A549 (cell line): ENCODE measurements around the gene PDE8A. TPM values are rescaled to one million over a fixed set of nuclear protein-coding genes. Genes with fewer than 3 reads are reported as not detected.
A peak's percentile ranks its signal among the peaks of the same experiment; 100 is the strongest.

Source experiments
- ATAC-seq, 2 experiments: fragments of 200-7000 bp in 1 of 2; fragments of >200 bp in 1 of 2; cut with Nextera tagmentation in 1 of 2; cut with Tn5 transposase in 1 of 2; 3 replicates each; pipeline versions ENCODE4 v1.8.0 to v1.9.1; 2018 to 2020; ENCODE audit warnings: mild to moderate bottlenecking in 1 of 2, moderate library complexity in 1 of 2
- CTCF ChIA-PET: fragments of 300-600 bp; sonication (Branson Sonifier 250); formaldehyde crosslinking; extraction: SDS; loops from one replicate; lab custom pipeline; 2021; ENCODE audit warnings: antibody characterized with exemption, inconsistent platforms; lab: Yijun Ruan, JAX
- POLR2A ChIA-PET: fragments of 350-600 bp; formaldehyde crosslinking; extraction: SDS; loops from one replicate; lab custom pipeline; 2021; ENCODE audit warnings: antibody characterized with exemption, inconsistent platforms; lab: Yijun Ruan, JAX
- DNase-seq, 2 experiments: peaks; one replicate each; pipeline versions ENCODE4 v3.0.0 to v3.0.0-alpha.2; 2011 to 2016; ENCODE audit warnings: low read depth in 1 of 2, low spot score in 1 of 2
- FAIRE-seq: peaks from 2 replicates; lab custom pipeline; 2011; peaks lifted over from hg19 to GRCh38; lab: Jason Lieb, UNC
- H3K27ac ChIP-seq, 2 experiments: fragments of >200 bp; sonication (Bioruptor Twin); formaldehyde crosslinking; 3 replicates each; pipeline ENCODE4 v1.5.1; 2016 to 2017
- H3K4me1 ChIP-seq: fragments of >200 bp; sonication (Bioruptor Twin); formaldehyde crosslinking; 3 replicates; pipeline ENCODE4 v1.6.1; 2016
- H3K4me2 ChIP-seq: fragments of >200 bp; sonication (Bioruptor Twin); formaldehyde crosslinking; 3 replicates; pipeline ENCODE4 v1.6.1; 2016
- H3K4me3 ChIP-seq: fragments of >200 bp; sonication (Bioruptor Twin); formaldehyde crosslinking; 3 replicates; pipeline ENCODE4 v1.5.1; 2016
- H3K9me3 ChIP-seq: fragments of >200 bp; sonication (Bioruptor Twin); formaldehyde crosslinking; 3 replicates; pipeline ENCODE4 v1.6.1; 2016
- ATOH8 ChIP-seq: fragments of 250-450 bp; sonication (Bioruptor Pico); IDR thresholded peaks from 2 replicates; pipeline ENCODE4 v1.5.0; 2020; ENCODE audit warnings: low read depth, mild to moderate bottlenecking, moderate library complexity
- CHD2 ChIP-seq: fragments of 150-350 bp; IDR thresholded peaks from 2 replicates; pipeline ENCODE4 v1.6.1; 2014; ENCODE audit warnings: low read length; ENCODE audit not compliant: partially characterized antibody
- CTCF ChIP-seq: fragments of >200 bp; sonication (Bioruptor Twin); formaldehyde crosslinking; IDR thresholded peaks from 3 replicates; pipeline ENCODE4 v1.5.1; 2016
- E2F6 ChIP-seq: IDR thresholded peaks from 2 replicates; pipeline ENCODE4 v1.6.1; 2012; ENCODE audit warnings: low read depth, borderline replicate concordance
- EHF ChIP-seq: fragments of 250-450 bp; sonication (Bioruptor Pico); IDR thresholded peaks from 2 replicates; pipeline ENCODE4 v1.5.0; 2020; ENCODE audit warnings: mild to moderate bottlenecking
- EHMT2 ChIP-seq: fragments of 200-600 bp; sonication (generic); IDR thresholded peaks from 2 replicates; pipeline ENCODE4 v1.6.1; 2016; ENCODE audit warnings: antibody characterized with exemption, low read depth, mild to moderate bottlenecking, moderate library complexity
- FOSL2 ChIP-seq, 2 experiments: fragments of 450-650 bp in 1 of 2; fragments of >200 bp in 1 of 2; sonication (Bioruptor Twin) in 1 of 2; formaldehyde crosslinking; IDR thresholded peaks; 2 replicates each; pipeline versions ENCODE4 v1.5.0 to v1.6.1; 2016 to 2020; ENCODE audit warnings: mild to moderate bottlenecking in 1 of 2, moderate library complexity in 1 of 2
- HDAC2 ChIP-seq: fragments of 200-600 bp; sonication (generic); IDR thresholded peaks from 2 replicates; pipeline ENCODE4 v1.6.1; 2016
- HEYL ChIP-seq: fragments of 250-450 bp; sonication (Bioruptor Pico); IDR thresholded peaks from 2 replicates; pipeline ENCODE4 v1.8.0; 2021; ENCODE audit warnings: mild to moderate bottlenecking, moderate library complexity
- HOXB5 ChIP-seq: fragments of 250-450 bp; sonication (Bioruptor Pico); IDR thresholded peaks from 2 replicates; pipeline ENCODE4 v1.5.0; 2020; ENCODE audit warnings: mild to moderate bottlenecking, moderate library complexity
- JUN ChIP-seq, 2 experiments: fragments of >200 bp; sonication (Bioruptor Twin); formaldehyde crosslinking; IDR thresholded peaks; 2 replicates in 1 of 2; 3 replicates in 1 of 2; pipeline ENCODE4 v1.6.1; 2016 to 2017
- KDM5A ChIP-seq: fragments of 200-600 bp; sonication (generic); IDR thresholded peaks from 2 replicates; pipeline ENCODE4 v1.6.1; 2016; ENCODE audit warnings: antibody characterized with exemption, mild to moderate bottlenecking
- POLR2A ChIP-seq: IDR thresholded peaks from 2 replicates; pipeline ENCODE4 v1.6.1; 2012; ENCODE audit warnings: mild to moderate bottlenecking, low read length
- RNF2 ChIP-seq: fragments of 200-600 bp; sonication (generic); IDR thresholded peaks from 2 replicates; pipeline ENCODE4 v1.6.1; 2016; ENCODE audit warnings: low read depth, mild to moderate bottlenecking, antibody characterized with exemption, moderate library complexity, borderline replicate concordance
- SMC3 ChIP-seq: fragments of >200 bp; sonication (Bioruptor Twin); formaldehyde crosslinking; IDR thresholded peaks from 3 replicates; pipeline ENCODE4 v1.6.1; 2018; ENCODE audit warnings: inconsistent platforms
- SREBF2 ChIP-seq: fragments of 450-650 bp; IDR thresholded peaks from 2 replicates; pipeline ENCODE4 v1.6.1; 2014; ENCODE audit warnings: mild to moderate bottlenecking, moderate library complexity
- TFCP2L1 ChIP-seq: fragments of 250-450 bp; sonication (Bioruptor Pico); IDR thresholded peaks from 2 replicates; pipeline ENCODE4 v1.5.0; 2021; ENCODE audit warnings: mild to moderate bottlenecking
- TP53 ChIP-seq: fragments of 250-450 bp; sonication (Bioruptor Pico); IDR thresholded peaks from 2 replicates; pipeline ENCODE4 v1.5.0; 2021; ENCODE audit warnings: mild to moderate bottlenecking, moderate library complexity
- USF2 ChIP-seq: fragments of 450-650 bp; IDR thresholded peaks from 2 replicates; pipeline ENCODE4 v1.6.1; 2014; ENCODE audit warnings: antibody characterized with exemption
- ZFP36 ChIP-seq: fragments of 450-650 bp; IDR thresholded peaks from 2 replicates; pipeline ENCODE4 v1.6.1; 2014; ENCODE audit warnings: borderline replicate concordance; ENCODE audit not compliant: partially characterized antibody
- ZSCAN20 ChIP-seq: fragments of 250-450 bp; sonication (Bioruptor Pico); IDR thresholded peaks from 2 replicates; pipeline ENCODE4 v1.8.0; 2022; ENCODE audit warnings: mild to moderate bottlenecking, moderate library complexity
- WGBS: methylation state at CpG from one replicate; pipeline ENCODE4 v1.1.6; 2017; ENCODE audit errors: missing lambda C conversion rate; 5-methylcytosine and 5-hydroxymethylcytosine counted together
- polyA plus RNA-seq, 4 experiments: library from polyadenylated mRNA; depleted of rRNA in 3 of 4; stranded (reverse); fragments of >200 nt; fragmentation: RNase III in 1 of 4; extraction: RNeasy Plus Mini Kit Qiagen cat#74134 plus additional on column Dnase treatment in 1 of 4; gene quantifications; 2 replicates in 3 of 4; 3 replicates in 1 of 4; pipeline ENCODE4 v1.2.3, GENCODE V29; 2011 to 2017

Gene PDE8A
- polyA plus RNA-seq, 2 of the 4 experiments (the other 2 are of a cell fraction), result 45.3 to 204 TPM

- no peak overlapping the region for H3K4me3 ChIP-seq
- FAIRE-seq, result no peak
- ATAC-seq, result peak in 1 of 2 experiments; percentile 7; a peak in 1 of 6 replicates
- no peak overlapping the region for H3K4me2 ChIP-seq
- ChIA-PET CTCF (interaction anchor here (0.6 to 12.5 kb wide), 10 partner anchors 9 to 356 kb away, joined by 3 to 78 read pairs (median 6); no protein-coding TSS in a partner anchor), POLR2A (no interaction called here)
- no peak overlapping the region for H3K27ac ChIP-seq
- WGBS, result 97% methylated on average over 10 of the region's 10 CpGs
- no peak for TF ChIP-seq RNF2
- DNase-seq, result no peak
- H3K4me1 ChIP-seq, result peaks cover 15% of the 10 kb centered on the region; the same call in 2 of the 3 replicates
- H3K9me3 ChIP-seq, result peaks cover 8% of the 10 kb centered on the region; the same call in 1 of the 3 replicates
These were observed 37.3 kb upstream of the PDE8A start for GRCh38 chr15:84944311-84944710.

GRCh38 chr15:84944861-84945260 lies 36.8 kb upstream of the PDE8A start:
- ATAC-seq (peak in 1 of 2 experiments; percentile 16; a peak in 2 of 6 replicates), FAIRE-seq (no peak), DNase-seq (no peak)
- ChIA-PET CTCF (interaction anchor here (0.9 to 12.5 kb wide), 9 partner anchors 9 to 357 kb away, joined by 3 to 78 read pairs (median 7); no protein-coding TSS in a partner anchor), POLR2A (no interaction called here)
- no peak for TF ChIP-seq EHF (CRISPR knock-in tag)
- TF ChIP-seq SMC3, result no peak
- TF ChIP-seq ZFP36, result no peak
- no peak for TF ChIP-seq POLR2A
- TF ChIP-seq KDM5A, result no peak
- TF ChIP-seq CTCF, result no peak
- TF ChIP-seq ZSCAN20, result no peak
- no peak for TF ChIP-seq USF2
- no peak for TF ChIP-seq HEYL (CRISPR knock-in tag)
- TF ChIP-seq TFCP2L1 (CRISPR knock-in tag), result no peak
- no peak for TF ChIP-seq JUN (IDR thresholded peaks at IDR 0.05)
- TF ChIP-seq FOSL2 (IDR thresholded peaks at IDR 0.05), result no peak
- no peak for TF ChIP-seq FOSL2 (CRISPR knock-in tag; IDR thresholded peaks at IDR 0.05)
- no peak for TF ChIP-seq TP53
- no peak for TF ChIP-seq E2F6
- TF ChIP-seq EHMT2, result no peak
- no peak for TF ChIP-seq SREBF2
- TF ChIP-seq HOXB5 (CRISPR knock-in tag), result no peak
- no peak for TF ChIP-seq HDAC2
- TF ChIP-seq ATOH8 (CRISPR knock-in tag), result no peak
- no peak for TF ChIP-seq CHD2
- Histone ChIP-seq H3K27ac (0 out of 6 replicates have a peak overlapping the region, but pooled peaks of 1 of the 2 experiments have one; percentile 22), H3K4me2 (no peak overlapping the region), H3K9me3 (peaks cover 8% of the 10 kb centered on the region; the same call in 1 of the 3 replicates), H3K4me1 (peaks cover 15% of the 10 kb centered on the region; the same call in 2 of the 3 replicates), H3K4me3 (no peak overlapping the region)
- 77% methylated on average over 11 of the region's 11 CpGs for WGBS
